Glutamatergic neuron (in vitro differentiated cells): ENCODE data around the gene OR9A4. TPM values are rescaled to one million over a fixed set of nuclear protein-coding genes. Genes with fewer than 3 reads are reported as not detected.

ENCODE experiments used
- DNase-seq: peaks from one replicate; pipeline ENCODE4 v3.0.0; 2022
- H3K27ac Mint-ChIP-seq: one replicate; pipeline ENCODE4 v1.8.0; 2020; ENCODE audit warnings: mild to moderate bottlenecking, mixed read lengths, inconsistent platforms; ENCODE audit not compliant: unreplicated experiment
- H3K27me3 Mint-ChIP-seq: one replicate; pipeline ENCODE4 v1.8.0; 2020; ENCODE audit warnings: mild to moderate bottlenecking, moderate library complexity, mixed read lengths, inconsistent platforms; ENCODE audit not compliant: unreplicated experiment
- H3K36me3 Mint-ChIP-seq: one replicate; pipeline ENCODE4 v1.8.0; 2020; ENCODE audit warnings: mild to moderate bottlenecking, mixed read lengths, inconsistent platforms; ENCODE audit not compliant: unreplicated experiment
- H3K4me1 Mint-ChIP-seq: one replicate; pipeline ENCODE4 v1.8.0; 2020; ENCODE audit warnings: mild to moderate bottlenecking, low read depth, mixed read lengths, inconsistent platforms; ENCODE audit not compliant: unreplicated experiment
- H3K4me3 Mint-ChIP-seq: one replicate; pipeline ENCODE4 v1.8.0; 2020; ENCODE audit warnings: mild to moderate bottlenecking, mixed read lengths, inconsistent platforms; ENCODE audit not compliant: unreplicated experiment
- H3K9me3 Mint-ChIP-seq: one replicate; pipeline ENCODE4 v1.8.0; 2020; ENCODE audit warnings: mild to moderate bottlenecking, moderate library complexity, mixed read lengths, inconsistent platforms; ENCODE audit not compliant: unreplicated experiment
- total RNA-seq: library from RNA; stranded (reverse); fragmentation: NEBNext Ultra II Directional; extraction: Animal tissue kit (Norgen Biotek cat#: 25700); gene quantifications from one replicate; pipeline ENCODE4 v1.2.1, GENCODE V29; 2021; ENCODE audit not compliant: unreplicated experiment
- TF ChIP-seq, protein P1 (sequence below): fragments of 200-600 bp; sonication (generic); IDR thresholded peaks from one replicate; pipeline ENCODE4 v1.5.0; 2021; ENCODE audit not compliant: partially characterized antibody, unreplicated experiment

Gene OR9A4
- total RNA-seq, 1 donor from 2014 or later: not detected

DNA sequence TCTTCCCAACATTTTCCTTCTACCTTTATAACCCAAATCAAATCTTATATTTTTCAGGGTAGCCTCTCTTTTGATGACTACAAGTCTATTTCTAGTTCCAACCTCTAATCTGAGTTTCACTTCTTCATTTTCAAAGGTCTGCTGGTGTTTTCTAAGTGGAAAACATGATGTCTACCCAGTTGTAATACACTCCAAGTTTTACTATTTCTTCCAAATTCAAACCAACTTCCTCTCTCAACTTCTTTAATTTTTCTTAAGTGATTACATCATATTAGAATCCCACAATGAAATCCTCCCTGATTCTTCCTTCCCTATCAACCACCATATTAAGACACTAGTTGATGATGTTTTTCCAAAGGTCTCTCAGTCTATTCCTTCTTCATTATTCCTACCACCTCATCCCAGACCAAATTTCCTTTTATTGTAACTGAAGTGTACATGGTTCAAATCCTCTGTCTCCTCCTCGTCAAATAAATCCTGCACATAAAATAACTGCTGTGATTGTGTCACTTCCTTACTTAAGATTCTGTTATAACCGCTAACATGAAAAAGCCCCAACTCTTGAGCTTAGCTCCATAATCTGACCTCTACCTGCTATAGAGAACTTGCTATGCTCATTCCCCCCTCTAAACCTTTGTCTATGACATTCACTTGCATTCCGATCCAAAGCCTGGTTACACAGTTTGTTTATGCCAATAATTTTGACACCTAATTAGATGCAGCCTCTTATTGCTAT, 44.7 kb downstream of the OR9A4 start:
- no peak overlapping the region for H3K4me3 Mint-ChIP-seq
- no peak for DNase-seq
- peaks cover 2% of the 10 kb centered on the region for H3K9me3 Mint-ChIP-seq

More for the DNA sequence above, 44.7 kb downstream of the OR9A4 start:
- Mint-ChIP-seq H3K36me3 (no peaks in the 10 kb centered on the region), H3K4me1 (no peaks in the 10 kb centered on the region), H3K27me3 (peaks cover 1% of the 10 kb centered on the region), H3K27ac (no peak overlapping the region)
- TF ChIP-seq, protein P1, sequence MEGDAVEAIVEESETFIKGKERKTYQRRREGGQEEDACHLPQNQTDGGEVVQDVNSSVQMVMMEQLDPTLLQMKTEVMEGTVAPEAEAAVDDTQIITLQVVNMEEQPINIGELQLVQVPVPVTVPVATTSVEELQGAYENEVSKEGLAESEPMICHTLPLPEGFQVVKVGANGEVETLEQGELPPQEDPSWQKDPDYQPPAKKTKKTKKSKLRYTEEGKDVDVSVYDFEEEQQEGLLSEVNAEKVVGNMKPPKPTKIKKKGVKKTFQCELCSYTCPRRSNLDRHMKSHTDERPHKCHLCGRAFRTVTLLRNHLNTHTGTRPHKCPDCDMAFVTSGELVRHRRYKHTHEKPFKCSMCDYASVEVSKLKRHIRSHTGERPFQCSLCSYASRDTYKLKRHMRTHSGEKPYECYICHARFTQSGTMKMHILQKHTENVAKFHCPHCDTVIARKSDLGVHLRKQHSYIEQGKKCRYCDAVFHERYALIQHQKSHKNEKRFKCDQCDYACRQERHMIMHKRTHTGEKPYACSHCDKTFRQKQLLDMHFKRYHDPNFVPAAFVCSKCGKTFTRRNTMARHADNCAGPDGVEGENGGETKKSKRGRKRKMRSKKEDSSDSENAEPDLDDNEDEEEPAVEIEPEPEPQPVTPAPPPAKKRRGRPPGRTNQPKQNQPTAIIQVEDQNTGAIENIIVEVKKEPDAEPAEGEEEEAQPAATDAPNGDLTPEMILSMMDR: no peak

Other genes starting within 250 kb of the OR9A4 start
- gene DENND11, start 214.2 kb upstream of the OR9A4 start, total RNA-seq: 9.5 TPM
- gene WEE2, start 208.0 kb upstream of the OR9A4 start, total RNA-seq: not detected
- gene SSBP1, start 178.0 kb upstream of the OR9A4 start, total RNA-seq: 123 TPM
- 1.6 TPM for gene TAS2R3, start 152.3 kb upstream of the OR9A4 start, total RNA-seq
- gene TAS2R4, start 139.7 kb upstream of the OR9A4 start, total RNA-seq: 1.0 TPM
- 1.3 TPM for gene TAS2R5, start 126.2 kb upstream of the OR9A4 start, total RNA-seq
- gene PRSS37, start 74.9 kb upstream of the OR9A4 start, total RNA-seq: not detected
- gene CLEC5A, start 30.6 kb downstream of the OR9A4 start, total RNA-seq: not detected
- gene TAS2R38, start 57.4 kb downstream of the OR9A4 start, total RNA-seq: not detected
- gene MGAM, start 79.5 kb downstream of the OR9A4 start, total RNA-seq: 0.05 TPM
- gene MGAM2, start 195.3 kb downstream of the OR9A4 start, total RNA-seq: not detected